NCI-H524 (cell line): ENCODE measurements around the gene HTR7.

Experiments
- DNase-seq, 2 experiments: peaks; one replicate each; lab custom pipeline; 2025; lab: John Stamatoyannopoulos, UW

The HTR7 gene

DNA sequence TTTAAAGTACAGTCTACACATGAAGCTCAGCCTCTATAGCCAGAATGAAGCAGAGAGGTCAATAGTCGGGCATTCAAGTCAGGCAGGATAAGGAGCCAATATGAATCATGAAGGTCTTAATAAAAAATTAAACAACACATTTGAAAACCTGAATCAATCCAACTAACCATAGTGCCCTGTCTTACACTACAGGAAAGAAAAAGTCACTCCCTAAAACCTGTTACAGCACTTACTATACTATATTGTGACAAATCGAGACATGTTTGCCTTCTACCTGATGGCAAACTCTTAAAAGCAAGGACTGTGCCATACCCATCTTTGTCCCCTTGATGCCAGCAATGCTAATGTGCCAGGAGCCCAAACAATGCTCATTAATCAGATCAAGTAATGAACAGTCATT lies 117.6 kb downstream of the HTR7 start:
- DNase-seq: no peak

- DNase-seq: peak in 1 of 2 experiments; percentile 48
Observed at GRCh38 chr10:90738885-90739284, 119.0 kb downstream of the HTR7 start.

DNA sequence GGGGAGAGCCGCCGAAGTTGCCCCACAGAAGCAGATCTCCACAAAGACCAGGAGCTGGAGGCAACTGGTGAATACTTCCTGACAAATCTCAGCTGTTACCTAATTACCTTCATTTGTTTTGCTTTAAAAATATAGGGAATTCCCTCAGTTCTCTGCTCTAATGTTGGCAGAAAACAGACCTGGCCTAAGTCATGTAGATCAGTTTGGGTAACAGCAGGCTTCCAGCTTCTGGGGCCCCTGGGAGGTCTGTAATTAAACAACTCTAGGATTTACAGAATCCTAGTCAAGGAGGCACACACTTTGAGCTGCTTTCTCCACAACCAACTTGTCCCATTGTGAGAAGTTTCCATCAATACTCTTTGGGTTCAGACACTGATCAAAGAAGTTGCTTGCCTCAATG lies 123.4 kb downstream of the HTR7 start:
- DNase-seq: no peak

- no peak for DNase-seq
Observed at GRCh38 chr10:90732581-90732980, 125.3 kb downstream of the HTR7 start.

- DNase-seq: no peak
Observed at GRCh38 chr10:90723416-90724068, 134.3 kb downstream of the HTR7 start.

DNA sequence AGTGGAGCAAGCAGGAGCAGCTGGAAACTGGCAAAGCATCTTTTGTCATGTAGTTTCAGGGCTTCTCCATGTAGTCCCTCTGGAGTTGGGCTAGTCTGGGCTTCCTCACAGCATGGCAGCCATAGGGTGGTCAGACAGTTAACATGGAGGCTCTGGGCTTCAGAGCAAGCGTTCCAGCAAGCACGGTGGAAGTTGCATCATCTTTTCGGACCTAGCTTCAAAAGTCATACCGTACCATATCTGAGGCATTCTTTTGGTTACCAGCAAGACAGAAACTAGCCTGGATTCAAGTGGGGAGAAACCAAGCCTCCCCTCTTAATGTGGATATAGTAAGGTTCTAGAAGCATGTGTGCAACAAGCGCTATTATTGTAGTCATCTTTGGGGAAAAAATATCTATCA lies 135.0 kb downstream of the HTR7 start:
- no peak for DNase-seq

GRCh38 chr10:90718182-90718581 lies 139.7 kb downstream of the HTR7 start:
- no peak for DNase-seq

DNA sequence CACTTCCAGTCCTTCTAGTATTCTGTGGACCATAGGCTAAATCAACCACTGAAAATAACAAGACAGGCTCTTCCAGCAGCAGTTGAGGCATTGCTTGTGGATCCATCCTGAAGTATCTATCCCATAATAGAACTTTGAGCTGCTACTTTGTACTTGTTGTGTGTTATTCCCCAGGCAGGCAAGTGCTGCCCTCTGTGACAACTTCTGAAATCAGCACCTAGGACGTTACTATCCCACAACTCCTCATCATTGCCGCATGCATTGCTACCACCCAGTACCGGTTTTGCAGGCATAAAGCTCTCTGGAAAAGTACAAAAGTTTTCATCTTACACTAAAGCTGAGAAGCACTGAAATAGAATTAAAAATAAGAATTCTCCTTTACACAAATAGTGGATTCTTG lies 145.3 kb downstream of the HTR7 start:
- no peak for DNase-seq

DNA sequence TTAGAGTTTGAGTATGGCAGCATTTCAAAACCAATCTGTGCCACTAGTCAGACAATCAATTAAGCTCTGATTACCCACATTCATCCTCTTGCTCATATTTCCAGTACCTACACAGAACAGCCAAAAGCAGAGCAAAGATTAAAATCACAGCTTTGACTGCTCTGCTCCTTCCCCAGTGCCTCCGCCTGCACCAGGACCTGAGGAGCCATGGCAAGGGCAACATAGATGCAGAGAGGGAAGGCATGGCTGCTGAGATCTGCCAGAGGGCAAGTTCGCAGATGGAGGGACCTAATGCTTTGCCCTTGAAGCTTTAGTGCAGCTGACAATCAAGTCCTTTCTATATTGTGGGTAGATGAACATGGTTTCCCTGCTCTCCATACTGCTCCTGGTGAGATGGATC lies 148.1 kb downstream of the HTR7 start:
- DNase-seq: no peak

DNA sequence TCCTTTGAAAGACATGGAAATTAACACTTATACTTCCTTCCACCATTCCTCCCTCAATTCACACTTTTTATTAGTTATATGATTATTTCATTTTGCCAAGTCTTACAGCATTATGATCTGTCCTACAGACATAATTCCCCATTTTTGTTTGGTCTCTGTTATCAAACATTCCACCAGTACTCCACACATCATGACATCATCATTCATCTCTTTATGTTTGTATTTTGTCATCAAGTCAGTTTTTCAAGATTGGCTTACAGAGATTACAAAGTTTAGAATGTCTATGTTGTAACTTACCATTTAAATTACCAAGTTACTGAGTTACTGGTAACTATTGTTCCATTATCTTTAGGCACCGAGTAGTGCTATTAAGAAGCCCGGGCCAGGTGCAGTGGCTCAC lies 150.2 kb downstream of the HTR7 start:
- no peak for DNase-seq

- DNase-seq: no peak
Observed at GRCh38 chr10:90701428-90701827, 156.4 kb downstream of the HTR7 start.

DNA sequence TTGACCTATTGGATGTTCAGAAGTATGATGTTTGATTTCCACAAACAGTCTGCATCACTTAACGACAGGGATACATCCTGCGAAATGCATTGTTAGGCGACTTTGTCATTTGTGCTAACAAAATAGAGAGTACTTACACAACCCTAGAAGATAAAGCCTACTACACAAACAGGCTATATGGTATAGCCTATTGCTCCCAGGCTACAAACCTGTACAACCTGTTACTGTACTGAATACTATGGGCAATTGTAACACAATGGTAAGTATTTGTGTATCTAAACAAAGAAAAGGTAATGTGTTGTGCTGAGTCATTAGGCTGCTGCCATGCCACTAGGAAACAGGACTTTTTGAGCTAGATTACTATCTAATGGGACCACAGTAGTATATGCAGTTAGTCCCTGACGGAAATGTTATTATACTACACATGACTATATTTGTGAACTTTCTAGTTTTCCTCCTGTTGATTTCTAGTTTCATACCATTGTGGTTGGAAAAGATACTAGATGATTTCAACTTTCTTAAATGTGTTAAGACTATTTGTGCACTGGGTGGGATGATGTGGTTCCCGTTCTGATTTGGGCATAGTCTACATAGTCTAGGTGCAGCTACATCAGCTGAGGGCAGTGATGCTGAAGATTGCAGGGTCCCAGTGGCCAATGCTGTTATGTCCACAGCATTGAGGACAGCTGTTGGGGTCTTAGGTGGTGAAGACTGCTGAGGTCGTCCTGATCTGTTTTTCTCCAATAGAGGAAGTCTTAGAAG lies 161.7 kb downstream of the HTR7 start:
- DNase-seq: no peak
